GM18861 (cell line): ENCODE results near the gene LPA.
"Not testable (repeated sequence)": the region's sequence is repeated elsewhere in the genome, so short reads cannot be mapped to it uniquely, and the experiment has no call there.

ENCODE experiments used
- ATAC-seq: cut with Tn5 transposase; IDR thresholded peaks from one replicate; pipeline ENCODE4 v1.9.1; 2021; ENCODE audit not compliant: unreplicated experiment

Gene LPA

DNA sequence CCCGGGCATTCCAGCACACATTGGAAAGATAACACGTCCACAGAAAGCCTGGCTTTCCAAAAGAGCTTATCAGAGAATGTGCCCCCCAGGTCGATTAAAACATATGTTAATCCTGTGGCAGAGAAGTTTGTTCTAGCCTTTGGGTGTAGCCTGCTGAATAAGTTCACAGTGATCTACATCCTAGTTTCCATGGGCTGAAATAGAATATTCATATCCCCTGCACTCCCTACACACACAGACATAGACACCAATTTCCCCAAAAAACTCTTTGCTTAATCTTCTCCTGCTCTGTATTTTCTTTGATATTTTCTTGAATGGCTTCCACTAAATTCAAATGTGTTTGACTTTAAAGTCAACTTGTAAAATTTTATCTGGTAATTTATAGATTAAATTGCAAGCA is 1.6 kb downstream of the LPA start:
- no peak for ATAC-seq

GRCh38 chr6:160661216-160661615 is 2.9 kb downstream of the LPA start:
- no peak for ATAC-seq

- ATAC-seq, result no peak
These were observed 4.5 kb downstream of the LPA start for GRCh38 chr6:160659562-160659961.

- ATAC-seq, result no peak
These were observed 29.4 kb downstream of the LPA start for GRCh38 chr6:160634706-160635105.

- no peak for ATAC-seq
These were observed 67.9 kb downstream of the LPA start for GRCh38 chr6:160595838-160596832.

GRCh38 chr6:160595297-160595696 is 68.8 kb downstream of the LPA start:
- not testable (repeated sequence) for ATAC-seq

DNA sequence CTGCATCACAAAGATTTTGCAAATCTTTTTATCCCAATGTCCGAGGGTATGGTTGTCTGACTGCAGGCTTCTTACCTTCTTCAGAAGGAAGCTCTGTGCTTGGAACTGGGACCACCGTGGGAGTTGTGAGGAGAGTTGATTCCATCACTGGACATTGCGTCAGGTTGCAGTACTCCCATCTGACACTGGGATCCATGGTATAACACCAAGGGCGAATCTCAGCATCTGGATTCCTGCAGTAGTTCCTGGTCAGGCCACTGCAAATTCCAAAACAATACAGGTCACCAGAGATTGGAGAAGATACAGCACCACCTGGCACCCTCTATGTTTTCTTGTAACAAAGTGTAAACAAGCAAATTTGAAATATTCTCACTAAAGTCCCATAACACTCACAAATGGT is 77.7 kb downstream of the LPA start:
- ATAC-seq, result no peak

GRCh38 chr6:160583794-160584193 is 80.3 kb downstream of the LPA start:
- ATAC-seq, result no peak

GRCh38 chr6:160581406-160581805 is 82.7 kb downstream of the LPA start:
- ATAC-seq, result no peak

DNA sequence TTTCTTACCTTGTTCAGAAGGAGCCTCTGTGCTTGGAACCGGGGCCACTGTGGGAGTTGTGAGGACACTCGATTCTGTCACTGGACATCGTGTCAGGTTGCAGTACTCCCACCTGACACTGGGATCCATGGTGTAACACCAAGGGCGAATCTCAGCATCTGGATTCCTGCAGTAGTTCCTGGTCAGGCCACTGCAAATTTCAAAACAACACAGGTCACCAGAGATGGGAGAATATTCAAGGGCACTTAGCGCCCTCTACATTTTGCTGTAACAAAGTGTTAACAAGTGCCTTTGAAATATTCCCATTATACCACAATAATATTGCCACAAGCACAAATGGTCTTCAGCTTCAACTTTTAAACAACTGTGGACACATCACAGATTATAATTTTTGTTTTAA is 85.6 kb downstream of the LPA start:
- not testable (repeated sequence) for ATAC-seq

- no peak for ATAC-seq
These were observed 90.1 kb downstream of the LPA start for GRCh38 chr6:160573943-160574342.

DNA sequence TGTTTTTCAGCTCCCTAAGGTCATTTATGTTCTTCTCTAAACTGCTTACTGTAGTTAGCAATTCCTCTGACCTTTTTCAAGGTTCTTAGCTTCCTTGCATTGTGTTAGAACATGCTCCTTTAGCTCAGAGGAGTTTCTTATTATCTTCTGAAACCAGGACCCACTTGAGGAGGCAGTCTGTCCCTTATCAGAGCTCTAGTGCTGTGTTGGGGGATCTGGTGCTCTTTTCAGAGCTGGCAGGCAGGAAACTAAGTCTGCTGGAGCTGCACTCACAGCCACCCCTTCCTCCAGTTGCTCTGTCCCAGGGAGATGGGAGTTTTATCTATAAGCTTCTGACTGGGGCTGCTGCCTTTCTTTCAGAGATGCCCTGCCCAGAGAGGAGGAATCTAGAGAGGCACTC is 92.9 kb downstream of the LPA start:
- ATAC-seq, result not testable (repeated sequence)

DNA sequence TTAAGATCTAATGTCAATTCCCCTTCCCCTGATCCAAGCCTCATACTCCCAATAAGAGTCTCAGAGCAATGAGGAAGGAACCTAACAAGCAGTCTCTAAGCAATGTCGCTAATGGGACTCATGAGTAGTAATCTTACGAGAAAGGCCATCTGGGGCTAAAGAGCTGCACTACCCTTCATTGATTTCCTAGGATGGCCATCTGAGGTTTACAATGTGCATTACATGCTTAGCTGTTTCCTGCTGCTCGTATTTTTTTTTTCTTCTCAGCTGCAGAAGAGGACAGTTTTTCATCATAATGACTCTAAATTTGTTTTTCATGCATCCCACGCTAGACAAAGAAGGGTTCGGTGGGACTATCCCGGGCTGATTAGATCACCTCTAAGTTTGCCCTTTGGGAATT is 119.3 kb downstream of the LPA start:
- ATAC-seq, result no peak

GRCh38 chr6:160535270-160535669 is 128.8 kb downstream of the LPA start:
- ATAC-seq, result no peak

GRCh38 chr6:160534050-160534696 is 129.9 kb downstream of the LPA start:
- ATAC-seq, result peak; percentile 63

- ATAC-seq, result no peak
These were observed 131.8 kb downstream of the LPA start for GRCh38 chr6:160532315-160532714.

- ATAC-seq, result no peak
These were observed 132.2 kb downstream of the LPA start for GRCh38 chr6:160531826-160532225.

DNA sequence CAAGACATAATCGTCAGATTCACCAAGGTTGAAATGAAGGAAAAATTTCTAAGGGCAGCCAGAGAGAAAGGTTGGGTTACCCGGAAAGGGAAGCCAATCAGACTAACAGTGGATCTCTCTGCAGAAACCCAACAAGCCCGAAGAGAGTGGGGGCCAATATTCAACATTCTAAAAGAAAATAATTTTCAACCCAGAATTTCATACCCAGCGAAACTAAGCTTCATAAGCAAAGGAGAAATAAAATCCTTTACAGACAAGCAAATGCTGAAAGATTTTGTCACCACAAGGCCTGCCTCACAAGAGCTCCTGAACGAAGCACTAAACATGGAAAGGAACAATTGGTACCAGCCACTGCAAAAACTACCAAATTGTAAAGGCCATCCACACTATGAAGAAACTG is 134.6 kb downstream of the LPA start:
- not testable (repeated sequence) for ATAC-seq

- ATAC-seq, result peak; percentile 57
These were observed 140.9 kb downstream of the LPA start for GRCh38 chr6:160523223-160523622.

DNA sequence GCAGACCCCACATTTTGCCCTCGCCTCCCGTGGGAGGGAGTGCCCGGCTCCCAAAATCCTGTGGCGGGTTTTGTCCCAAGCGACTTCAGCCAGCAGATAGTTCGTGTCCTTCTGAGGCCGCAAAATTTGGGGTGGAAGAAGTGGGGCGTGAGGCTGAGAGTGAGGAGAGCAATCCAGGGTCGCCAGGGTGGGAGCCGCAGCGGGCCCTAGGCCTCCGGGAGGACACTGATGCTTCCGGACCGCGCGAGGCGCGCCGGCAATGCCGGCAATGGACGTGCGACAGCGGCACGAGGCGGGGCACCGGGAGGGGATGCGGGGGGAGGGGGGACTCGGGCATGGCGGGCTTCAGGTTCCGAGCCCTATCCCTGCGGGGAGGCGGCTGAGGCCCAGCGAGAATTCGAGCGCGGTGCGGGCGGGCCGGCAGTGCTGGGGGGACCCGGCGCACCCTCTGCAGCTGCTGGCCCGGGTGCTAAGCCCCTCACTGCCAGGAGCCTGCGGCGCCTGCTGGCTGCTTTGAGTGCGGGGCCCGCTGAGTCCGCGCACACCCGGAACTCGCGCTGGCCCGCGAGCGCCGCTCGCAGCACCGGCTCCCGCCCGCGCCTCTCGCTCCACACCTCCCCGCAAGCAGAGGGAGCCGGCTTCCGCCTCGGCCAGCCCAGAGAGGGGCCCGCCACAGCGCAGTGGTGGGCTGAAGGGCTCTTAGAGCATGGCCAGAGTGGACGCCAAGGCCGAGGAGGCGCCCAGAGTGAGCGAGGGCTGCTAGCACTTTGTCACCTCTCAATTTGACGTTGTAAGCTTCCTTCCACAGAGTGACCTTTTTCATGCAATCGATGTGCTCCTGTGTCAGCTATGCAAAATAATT is 143.8 kb downstream of the LPA start:
- peak; percentile 53 for ATAC-seq

GRCh38 chr6:160519603-160520042 is 144.5 kb downstream of the LPA start:
- peak; percentile 52 for ATAC-seq
